Parathyroid adenoma (tissue), 2 donors: ENCODE results near the gene PAEP.

Experiments
- H2AFZ ChIP-seq: fragments of 300-600 bp; sonication (generic); one replicate; pipeline ENCODE4 v1.7.0; 2017; ENCODE audit warnings: antibody characterized with exemption, mild to moderate bottlenecking
- H3K27ac ChIP-seq: fragments of 300-600 bp; sonication (generic); one replicate; pipeline ENCODE4 v1.7.0; 2017
- H3K27me3 ChIP-seq: fragments of 300-600 bp; sonication (generic); one replicate; pipeline ENCODE4 v1.7.0; 2017; ENCODE audit warnings: low read length; ENCODE audit not compliant: control insufficient read depth, insufficient read depth
- H3K36me3 ChIP-seq: fragments of 300-600 bp; sonication (generic); one replicate; pipeline ENCODE4 v1.7.0; 2017; ENCODE audit warnings: low read length; ENCODE audit not compliant: control insufficient read depth, insufficient read depth
- H3K4me1 ChIP-seq: fragments of 300-600 bp; sonication (generic); one replicate; pipeline ENCODE4 v1.7.0; 2017; ENCODE audit warnings: control low read depth
- H3K4me2 ChIP-seq: fragments of 300-600 bp; sonication (generic); one replicate; pipeline ENCODE4 v1.7.0; 2017; ENCODE audit warnings: low read length
- H3K4me3 ChIP-seq: fragments of 300-600 bp; sonication (generic); one replicate; pipeline ENCODE4 v1.7.0; 2017; ENCODE audit warnings: low read depth, low read length
- H3K79me2 ChIP-seq: fragments of 300-600 bp; sonication (generic); one replicate; pipeline ENCODE4 v1.7.0; 2017; ENCODE audit warnings: control low read depth
- H3K9ac ChIP-seq: fragments of 300-600 bp; sonication (generic); one replicate; pipeline ENCODE4 v1.7.0; 2017; ENCODE audit warnings: mild to moderate bottlenecking
- H3K9me3 ChIP-seq: fragments of 300-600 bp; sonication (generic); one replicate; pipeline ENCODE4 v1.7.0; 2017; ENCODE audit warnings: low read length; ENCODE audit not compliant: control insufficient read depth
- CTCF ChIP-seq: fragments of 300-600 bp; sonication (generic); IDR thresholded peaks from one replicate; pipeline ENCODE4 v1.7.0; 2017; ENCODE audit warnings: antibody characterized with exemption, mild to moderate bottlenecking
- donor health status: primary hyperparathyroidism.

Gene PAEP

GRCh38 chr9:135579889-135580660, 18.5 kb downstream of the PAEP start:
- Histone ChIP-seq H3K27me3 (no peaks in the 10 kb centered on the region), H3K9me3 (no peaks in the 10 kb centered on the region), H2AFZ (no peak overlapping the region), H3K79me2 (no peaks in the 10 kb centered on the region), H3K27ac (no peak overlapping the region), H3K36me3 (no peaks in the 10 kb centered on the region), H3K4me3 (no peak overlapping the region), H3K9ac (no peak overlapping the region), H3K4me2 (no peak overlapping the region), H3K4me1 (no peaks in the 10 kb centered on the region)
- TF ChIP-seq CTCF = no peak

- no peaks in the 10 kb centered on the region for H3K9me3 ChIP-seq
- no peaks in the 10 kb centered on the region for H3K36me3 ChIP-seq
- TF ChIP-seq CTCF = no peak
- H3K9ac ChIP-seq = no peak overlapping the region
- no peak overlapping the region for H3K27ac ChIP-seq
- H3K4me2 ChIP-seq = no peak overlapping the region
- no peaks in the 10 kb centered on the region for H3K4me1 ChIP-seq
- no peaks in the 10 kb centered on the region for H3K27me3 ChIP-seq
- H3K4me3 ChIP-seq = no peak overlapping the region
- no peak overlapping the region for H2AFZ ChIP-seq
- no peaks in the 10 kb centered on the region for H3K79me2 ChIP-seq
Observed at GRCh38 chr9:135580664-135581380, 19.3 kb downstream of the PAEP start.

GRCh38 chr9:135581636-135582426, 20.3 kb downstream of the PAEP start:
- Histone ChIP-seq H3K36me3 (no peaks in the 10 kb centered on the region), H3K9me3 (no peaks in the 10 kb centered on the region), H3K4me3 (no peak overlapping the region), H3K9ac (no peak overlapping the region), H3K27me3 (no peaks in the 10 kb centered on the region), H3K4me2 (no peak overlapping the region), H3K4me1 (no peaks in the 10 kb centered on the region), H3K79me2 (no peaks in the 10 kb centered on the region), H3K27ac (no peak overlapping the region), H2AFZ (no peak overlapping the region)
- no peak for TF ChIP-seq CTCF

- H3K9ac ChIP-seq = no peak overlapping the region
- no peaks in the 10 kb centered on the region for H3K79me2 ChIP-seq
- no peaks in the 10 kb centered on the region for H3K27me3 ChIP-seq
- H3K27ac ChIP-seq = no peak overlapping the region
- TF ChIP-seq CTCF = no peak
- H3K4me2 ChIP-seq = no peak overlapping the region
- H3K4me3 ChIP-seq = no peak overlapping the region
- no peaks in the 10 kb centered on the region for H3K4me1 ChIP-seq
- no peaks in the 10 kb centered on the region for H3K9me3 ChIP-seq
- H2AFZ ChIP-seq = no peak overlapping the region
- no peaks in the 10 kb centered on the region for H3K36me3 ChIP-seq
Observed at GRCh38 chr9:135582541-135582940, 21.0 kb downstream of the PAEP start.
